SK-N-SH (cell line): Measurements from ENCODE around the gene TUBGCP6. TPM values are rescaled to one million over a fixed set of nuclear protein-coding genes. Genes with fewer than 3 reads are reported as not detected.

Experiments
- CTCF ChIA-PET: fragments of 300-600, 350-600 bp; formaldehyde crosslinking; extraction: SDS; loops from one replicate; lab custom pipeline; 2021; lab: Yijun Ruan, JAX
- POLR2A ChIA-PET: fragments of 350-600 bp; sonication (Branson Sonifier 250); formaldehyde crosslinking; extraction: SDS; loops from one replicate; lab custom pipeline; 2020; ENCODE audit warnings: antibody characterized with exemption, inconsistent platforms; lab: Yijun Ruan, JAX
- DNase-seq: peaks from one replicate; pipeline ENCODE4 v3.0.0; 2012
- H2AFZ ChIP-seq: fragments of 200-600 bp; sonication (generic); 2 replicates; pipeline ENCODE4 v1.8.1; 2016; ENCODE audit warnings: antibody characterized with exemption, mild to moderate bottlenecking, low read depth
- H3F3A ChIP-seq: fragments of 200-600 bp; sonication (generic); replicated peaks from 2 replicates; pipeline ENCODE3; 2016; ENCODE audit warnings: antibody characterized with exemption, mild to moderate bottlenecking; ENCODE audit not compliant: insufficient read depth
- H3K27ac ChIP-seq, 2 experiments: fragments of 200-500 bp in 1 of 2; fragments of 200-600 bp in 1 of 2; sonication (Bioruptor generic) in 1 of 2; sonication (generic), shearing (Covaris generic) in 1 of 2; 2 replicates each; pipeline versions ENCODE4 v1.5.1 to v1.6.1; 2014 to 2016; ENCODE audit warnings: low read depth in 2 of 2, inconsistent platforms in 1 of 2, low read length in 1 of 2, mild to moderate bottlenecking in 1 of 2, mixed read lengths in 1 of 2
- H3K27me3 ChIP-seq: fragments of 200-600 bp; sonication (generic), shearing (Covaris generic); 2 replicates; pipeline ENCODE4 v1.6.1; 2016; ENCODE audit warnings: mixed run types; ENCODE audit not compliant: insufficient read depth
- H3K36me3 ChIP-seq, 2 experiments: fragments of 200-500 bp in 1 of 2; fragments of 200-600 bp in 1 of 2; sonication (Bioruptor generic) in 1 of 2; sonication (generic) in 1 of 2; replicated peaks in 1 of 2; 2 replicates each; pipeline versions ENCODE3 to v1.5.1; 2014 to 2016; ENCODE audit warnings: low read length in 1 of 2, mild to moderate bottlenecking in 1 of 2; ENCODE audit not compliant: insufficient read depth in 2 of 2, control insufficient read depth in 1 of 2
- H3K4me1 ChIP-seq, 2 experiments: fragments of 200-500 bp in 1 of 2; fragments of 200-600 bp in 1 of 2; sonication (Bioruptor generic) in 1 of 2; sonication (generic), shearing (Covaris generic) in 1 of 2; 2 replicates each; pipeline versions ENCODE4 v1.5.1 to v1.6.1; 2014 to 2016; ENCODE audit warnings: low read depth in 1 of 2, low read length in 1 of 2, mixed run types in 1 of 2; ENCODE audit not compliant: insufficient read depth in 2 of 2, control insufficient read depth in 1 of 2
- H3K4me2 ChIP-seq: fragments of 200-600 bp; sonication (generic), shearing (Covaris generic); 2 replicates; pipeline ENCODE4 v1.6.1; 2017; ENCODE audit warnings: mixed run types
- H3K4me3 ChIP-seq, 2 experiments: fragments of 200-500 bp in 1 of 2; fragments of 200-600 bp in 1 of 2; sonication (Bioruptor generic) in 1 of 2; sonication (generic), shearing (Covaris generic) in 1 of 2; 2 replicates each; pipeline versions ENCODE4 v1.5.1 to v1.8.1; 2014 to 2016; ENCODE audit warnings: low read depth in 2 of 2, inconsistent platforms in 1 of 2, low read length in 1 of 2, mild to moderate bottlenecking in 1 of 2, mixed read lengths in 1 of 2, moderate library complexity in 1 of 2
- H3K79me2 ChIP-seq: fragments of 200-600 bp; sonication (generic); 2 replicates; pipeline ENCODE4 v1.8.1; 2017; ENCODE audit warnings: mild to moderate bottlenecking; ENCODE audit not compliant: insufficient read depth
- H3K9ac ChIP-seq: fragments of 200-600 bp; sonication (generic); 2 replicates; pipeline ENCODE4 v1.6.1; 2017; ENCODE audit warnings: mixed run types
- H3K9me2 ChIP-seq: fragments of 200-600 bp; sonication (generic); 2 replicates; pipeline ENCODE4 v1.6.1; 2017; ENCODE audit warnings: mixed run types
- H3K9me3 ChIP-seq: fragments of 200-600 bp; sonication (generic); 2 replicates; pipeline ENCODE4 v1.6.1; 2017; ENCODE audit warnings: mixed run types, mild to moderate bottlenecking, moderate library complexity
- H4K20me1 ChIP-seq: fragments of 200-600 bp; sonication (generic); 2 replicates; pipeline ENCODE4 v1.6.1; 2017; ENCODE audit warnings: mild to moderate bottlenecking, mixed run types; ENCODE audit not compliant: insufficient read depth
- ELF1 ChIP-seq: IDR thresholded peaks from 2 replicates; pipeline ENCODE4 v1.4.0; 2012
- EZH2phosphoT487 ChIP-seq: fragments of 200-600 bp; sonication (generic); IDR thresholded peaks from 2 replicates; pipeline ENCODE4 v1.6.1; 2017; ENCODE audit warnings: low read depth, mixed run types, mild to moderate bottlenecking, antibody characterized with exemption, moderate library complexity, borderline replicate concordance
- FOSL2 ChIP-seq: IDR thresholded peaks from 2 replicates; pipeline ENCODE4 v1.4.0; 2012; ENCODE audit warnings: low read depth, mild to moderate bottlenecking, moderate library complexity, borderline replicate concordance
- JUND ChIP-seq: IDR thresholded peaks from 2 replicates; pipeline ENCODE4 v1.4.0; 2012
- MXI1 ChIP-seq: IDR thresholded peaks from 2 replicates; pipeline ENCODE4 v1.6.1; 2012; ENCODE audit warnings: mild to moderate bottlenecking, low read depth, low read length, improper control_type of control experiment
- NRF1 ChIP-seq: IDR thresholded peaks from 2 replicates; pipeline ENCODE4 v1.6.1; 2012; ENCODE audit warnings: low read depth, mild to moderate bottlenecking, low read length
- POLR2AphosphoS5 ChIP-seq: IDR thresholded peaks from 2 replicates; pipeline ENCODE4 v1.6.1; 2012; ENCODE audit warnings: low read depth, low read length
- RCOR1 ChIP-seq: fragments of 150-350 bp; IDR thresholded peaks from 2 replicates; pipeline ENCODE4 v1.6.1; 2017; ENCODE audit warnings: antibody characterized with exemption, low read length
- RXRA ChIP-seq: IDR thresholded peaks from 2 replicates; pipeline ENCODE4 v1.4.0; 2012; ENCODE audit warnings: low read depth, mild to moderate bottlenecking, borderline replicate concordance
- TAF1 ChIP-seq: IDR thresholded peaks from 2 replicates; pipeline ENCODE4 v1.6.1; 2012; ENCODE audit warnings: low read depth, mild to moderate bottlenecking, low read length, moderate library complexity, borderline replicate concordance
- TEAD4 ChIP-seq: IDR thresholded peaks from 2 replicates; pipeline ENCODE4 v1.4.0; 2012; ENCODE audit warnings: mild to moderate bottlenecking, borderline replicate concordance; ENCODE audit not compliant: insufficient read depth
- WGBS: methylation state at CpG from one replicate; pipeline ENCODE4 v1.1.6; 2017; ENCODE audit warnings: low lambda C conversion rate; 5-methylcytosine and 5-hydroxymethylcytosine counted together
- polyA plus RNA-seq, 3 experiments: library from polyadenylated mRNA; depleted of rRNA; stranded (reverse); fragments of >200 nt; gene quantifications; 2 replicates each; pipeline ENCODE4 v1.2.3, GENCODE V29; 2012
- TF ChIP-seq, protein P1 (sequence below): IDR thresholded peaks from 2 replicates; pipeline ENCODE4 v1.4.0; 2012; ENCODE audit warnings: low read depth, borderline replicate concordance
- TF ChIP-seq, protein P2 (sequence below): IDR thresholded peaks from 2 replicates; pipeline ENCODE4 v1.4.0; 2012; ENCODE audit warnings: low read depth, borderline replicate concordance
- TF ChIP-seq, protein P3 (sequence below): IDR thresholded peaks from 2 replicates; pipeline ENCODE4 v1.4.0; 2012; ENCODE audit warnings: low read depth
- TF ChIP-seq, protein P4 (sequence below): IDR thresholded peaks from 2 replicates; pipeline ENCODE4 v1.6.1; 2012; ENCODE audit warnings: mild to moderate bottlenecking, low read depth, low read length, moderate library complexity
- TF ChIP-seq, protein P5 (sequence below): fragments of 200-600 bp; sonication (generic); IDR thresholded peaks from 2 replicates; pipeline ENCODE4 v1.6.1; 2017; ENCODE audit warnings: antibody characterized with exemption, mild to moderate bottlenecking, moderate library complexity

TUBGCP6 gene
- polyA plus RNA-seq, 1 of the 3 experiments (the other 2 are of a cell fraction): 40.4 TPM

DNA sequence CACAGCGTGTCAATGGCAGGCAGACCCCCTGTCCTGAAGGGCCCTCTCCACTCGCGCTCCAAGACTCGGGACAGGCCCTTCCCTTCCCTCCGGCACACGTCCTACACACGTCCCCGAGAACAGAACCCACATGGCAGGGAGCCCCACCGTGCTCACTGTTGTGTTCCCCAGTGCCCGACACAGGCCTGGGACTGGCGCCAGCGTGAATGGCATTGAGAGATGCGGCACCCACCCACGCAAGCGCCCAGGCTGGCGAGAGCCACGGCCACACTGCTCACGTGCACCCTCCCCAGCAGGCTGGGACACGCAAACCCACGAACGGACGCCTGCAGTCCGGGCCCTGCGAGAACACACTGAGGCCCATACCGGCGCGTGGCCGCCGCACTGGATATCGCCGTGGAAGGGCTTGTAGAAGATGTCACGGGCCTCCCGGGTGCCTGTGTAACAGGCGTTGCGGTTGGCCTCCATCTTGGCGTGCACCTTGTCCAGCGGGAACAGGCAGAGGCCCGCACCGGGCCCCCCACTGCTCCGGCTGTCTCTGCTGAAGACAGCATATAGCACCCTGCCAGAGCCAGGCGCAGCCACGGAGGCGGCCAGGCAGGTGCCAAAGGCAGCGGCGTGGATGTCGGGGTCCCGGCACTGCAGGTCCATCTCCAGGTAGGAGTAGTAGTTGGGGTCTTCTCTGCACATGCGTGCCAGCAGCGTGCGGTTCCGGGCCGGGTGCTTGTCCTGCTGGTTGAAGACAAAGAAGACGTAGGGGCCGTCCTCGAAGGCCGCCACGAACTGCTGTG lies 44.5 kb upstream of the TUBGCP6 start:
- CTCF ChIA-PET: interaction anchor here (1.0 to 1.5 kb wide), 3 partner anchors 13 to 15 kb away, joined by 3 to 8 read pairs (median 5); no protein-coding TSS in a partner anchor
- 98% methylated on average over 45 of the region's 57 CpGs for WGBS
- H3K36me3 ChIP-seq: peaks cover 10 to 57% of the 10 kb centered on the region in 2 experiments
- H3K9ac ChIP-seq: no peak overlapping the region
- H3K79me2 ChIP-seq: peaks cover 74% of the 10 kb centered on the region
- H3K4me2 ChIP-seq: no peak overlapping the region
- DNase-seq: no peak
- H2AFZ ChIP-seq: no peak overlapping the region
- H3K27ac ChIP-seq: no peak overlapping the region; a peak in 1 of 4 replicates
- H3K27me3 ChIP-seq: no peaks in the 10 kb centered on the region
- TF ChIP-seq, protein P1, sequence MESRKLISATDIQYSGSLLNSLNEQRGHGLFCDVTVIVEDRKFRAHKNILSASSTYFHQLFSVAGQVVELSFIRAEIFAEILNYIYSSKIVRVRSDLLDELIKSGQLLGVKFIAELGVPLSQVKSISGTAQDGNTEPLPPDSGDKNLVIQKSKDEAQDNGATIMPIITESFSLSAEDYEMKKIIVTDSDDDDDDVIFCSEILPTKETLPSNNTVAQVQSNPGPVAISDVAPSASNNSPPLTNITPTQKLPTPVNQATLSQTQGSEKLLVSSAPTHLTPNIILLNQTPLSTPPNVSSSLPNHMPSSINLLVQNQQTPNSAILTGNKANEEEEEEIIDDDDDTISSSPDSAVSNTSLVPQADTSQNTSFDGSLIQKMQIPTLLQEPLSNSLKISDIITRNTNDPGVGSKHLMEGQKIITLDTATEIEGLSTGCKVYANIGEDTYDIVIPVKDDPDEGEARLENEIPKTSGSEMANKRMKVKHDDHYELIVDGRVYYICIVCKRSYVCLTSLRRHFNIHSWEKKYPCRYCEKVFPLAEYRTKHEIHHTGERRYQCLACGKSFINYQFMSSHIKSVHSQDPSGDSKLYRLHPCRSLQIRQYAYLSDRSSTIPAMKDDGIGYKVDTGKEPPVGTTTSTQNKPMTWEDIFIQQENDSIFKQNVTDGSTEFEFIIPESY: no peak
- no peak for TF ChIP-seq EZH2phosphoT487
- no peak for TF ChIP-seq RCOR1
- TF ChIP-seq, protein P2, sequence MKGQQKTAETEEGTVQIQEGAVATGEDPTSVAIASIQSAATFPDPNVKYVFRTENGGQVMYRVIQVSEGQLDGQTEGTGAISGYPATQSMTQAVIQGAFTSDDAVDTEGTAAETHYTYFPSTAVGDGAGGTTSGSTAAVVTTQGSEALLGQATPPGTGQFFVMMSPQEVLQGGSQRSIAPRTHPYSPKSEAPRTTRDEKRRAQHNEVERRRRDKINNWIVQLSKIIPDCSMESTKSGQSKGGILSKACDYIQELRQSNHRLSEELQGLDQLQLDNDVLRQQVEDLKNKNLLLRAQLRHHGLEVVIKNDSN: no peak
- no peak for TF ChIP-seq MXI1
- TF ChIP-seq, protein P3, sequence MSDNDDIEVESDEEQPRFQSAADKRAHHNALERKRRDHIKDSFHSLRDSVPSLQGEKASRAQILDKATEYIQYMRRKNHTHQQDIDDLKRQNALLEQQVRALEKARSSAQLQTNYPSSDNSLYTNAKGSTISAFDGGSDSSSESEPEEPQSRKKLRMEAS: no peak
- TF ChIP-seq TEAD4: no peak
- no peak for TF ChIP-seq FOSL2
- no peak for TF ChIP-seq RXRA
- no peak for TF ChIP-seq ELF1
- no peak for TF ChIP-seq TAF1
- no peaks in the 10 kb centered on the region for H3K9me3 ChIP-seq
- H3K9me2 ChIP-seq: no peaks in the 10 kb centered on the region
- H4K20me1 ChIP-seq: peaks cover 87% of the 10 kb centered on the region
- POLR2A ChIA-PET: no interaction called here
- no peak overlapping the region for H3K4me3 ChIP-seq
- H3K4me1 ChIP-seq: peaks cover 6 to 21% of the 10 kb centered on the region in 2 experiments; a peak in 3 of 4 replicates
- H3F3A ChIP-seq: peaks cover 3% of the 10 kb centered on the region

DNA sequence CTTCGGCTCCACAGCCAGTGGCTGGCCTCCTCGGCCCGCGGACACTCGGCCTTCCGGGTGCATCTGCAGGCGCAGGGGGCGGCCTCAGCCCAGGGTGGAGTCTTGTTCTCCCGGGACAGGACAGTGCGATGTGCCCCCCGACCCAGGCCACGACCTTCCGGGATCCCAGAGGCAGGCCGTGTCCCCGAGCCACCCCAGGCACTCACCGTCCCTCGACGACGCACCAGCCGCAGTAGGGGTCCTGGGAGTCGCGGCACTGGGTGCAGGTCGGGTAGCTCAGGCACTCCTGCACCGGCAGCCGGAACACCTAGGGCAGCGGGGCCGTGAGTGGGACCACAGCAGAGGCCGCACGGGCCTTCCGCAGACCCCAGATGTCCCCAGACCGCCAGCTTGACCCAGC lies 42.9 kb upstream of the TUBGCP6 start:
- CTCF ChIA-PET: interaction anchor here (1.5 kb wide), 1 partner anchor 11 kb away, joined by 8 read pairs; no protein-coding TSS in a partner anchor
- POLR2A ChIA-PET: interaction anchor here (0.7 kb wide), 1 partner anchor 9 kb away, joined by 3 read pairs; no protein-coding TSS in a partner anchor
- TF ChIP-seq RCOR1 (no peak), TEAD4 (no peak), NRF1 (no peak), JUND (no peak), POLR2AphosphoS5 (no peak)
- TF ChIP-seq, protein P4, sequence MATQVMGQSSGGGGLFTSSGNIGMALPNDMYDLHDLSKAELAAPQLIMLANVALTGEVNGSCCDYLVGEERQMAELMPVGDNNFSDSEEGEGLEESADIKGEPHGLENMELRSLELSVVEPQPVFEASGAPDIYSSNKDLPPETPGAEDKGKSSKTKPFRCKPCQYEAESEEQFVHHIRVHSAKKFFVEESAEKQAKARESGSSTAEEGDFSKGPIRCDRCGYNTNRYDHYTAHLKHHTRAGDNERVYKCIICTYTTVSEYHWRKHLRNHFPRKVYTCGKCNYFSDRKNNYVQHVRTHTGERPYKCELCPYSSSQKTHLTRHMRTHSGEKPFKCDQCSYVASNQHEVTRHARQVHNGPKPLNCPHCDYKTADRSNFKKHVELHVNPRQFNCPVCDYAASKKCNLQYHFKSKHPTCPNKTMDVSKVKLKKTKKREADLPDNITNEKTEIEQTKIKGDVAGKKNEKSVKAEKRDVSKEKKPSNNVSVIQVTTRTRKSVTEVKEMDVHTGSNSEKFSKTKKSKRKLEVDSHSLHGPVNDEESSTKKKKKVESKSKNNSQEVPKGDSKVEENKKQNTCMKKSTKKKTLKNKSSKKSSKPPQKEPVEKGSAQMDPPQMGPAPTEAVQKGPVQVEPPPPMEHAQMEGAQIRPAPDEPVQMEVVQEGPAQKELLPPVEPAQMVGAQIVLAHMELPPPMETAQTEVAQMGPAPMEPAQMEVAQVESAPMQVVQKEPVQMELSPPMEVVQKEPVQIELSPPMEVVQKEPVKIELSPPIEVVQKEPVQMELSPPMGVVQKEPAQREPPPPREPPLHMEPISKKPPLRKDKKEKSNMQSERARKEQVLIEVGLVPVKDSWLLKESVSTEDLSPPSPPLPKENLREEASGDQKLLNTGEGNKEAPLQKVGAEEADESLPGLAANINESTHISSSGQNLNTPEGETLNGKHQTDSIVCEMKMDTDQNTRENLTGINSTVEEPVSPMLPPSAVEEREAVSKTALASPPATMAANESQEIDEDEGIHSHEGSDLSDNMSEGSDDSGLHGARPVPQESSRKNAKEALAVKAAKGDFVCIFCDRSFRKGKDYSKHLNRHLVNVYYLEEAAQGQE: no peak
- TF ChIP-seq, protein P5, sequence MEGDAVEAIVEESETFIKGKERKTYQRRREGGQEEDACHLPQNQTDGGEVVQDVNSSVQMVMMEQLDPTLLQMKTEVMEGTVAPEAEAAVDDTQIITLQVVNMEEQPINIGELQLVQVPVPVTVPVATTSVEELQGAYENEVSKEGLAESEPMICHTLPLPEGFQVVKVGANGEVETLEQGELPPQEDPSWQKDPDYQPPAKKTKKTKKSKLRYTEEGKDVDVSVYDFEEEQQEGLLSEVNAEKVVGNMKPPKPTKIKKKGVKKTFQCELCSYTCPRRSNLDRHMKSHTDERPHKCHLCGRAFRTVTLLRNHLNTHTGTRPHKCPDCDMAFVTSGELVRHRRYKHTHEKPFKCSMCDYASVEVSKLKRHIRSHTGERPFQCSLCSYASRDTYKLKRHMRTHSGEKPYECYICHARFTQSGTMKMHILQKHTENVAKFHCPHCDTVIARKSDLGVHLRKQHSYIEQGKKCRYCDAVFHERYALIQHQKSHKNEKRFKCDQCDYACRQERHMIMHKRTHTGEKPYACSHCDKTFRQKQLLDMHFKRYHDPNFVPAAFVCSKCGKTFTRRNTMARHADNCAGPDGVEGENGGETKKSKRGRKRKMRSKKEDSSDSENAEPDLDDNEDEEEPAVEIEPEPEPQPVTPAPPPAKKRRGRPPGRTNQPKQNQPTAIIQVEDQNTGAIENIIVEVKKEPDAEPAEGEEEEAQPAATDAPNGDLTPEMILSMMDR: no peak
- TF ChIP-seq, protein P2: no peak

More for the DNA sequence above, 42.9 kb upstream of the TUBGCP6 start:
- Histone ChIP-seq H3F3A (no peaks in the 10 kb centered on the region), H3K4me1 (peaks cover 0 to 9% of the 10 kb centered on the region in 2 experiments; a peak in 2 of 4 replicates), H3K79me2 (peaks cover 61% of the 10 kb centered on the region), H2AFZ (no peak overlapping the region), H3K36me3 (peaks cover 12 to 63% of the 10 kb centered on the region in 2 experiments), H3K4me3 (no peak overlapping the region), H3K9me3 (no peaks in the 10 kb centered on the region), H3K4me2 (no peak overlapping the region), H3K9ac (no peak overlapping the region), H3K27ac (no peak overlapping the region), H3K27me3 (no peaks in the 10 kb centered on the region), H3K9me2 (no peaks in the 10 kb centered on the region), H4K20me1 (peaks cover 71% of the 10 kb centered on the region)
- no CpG with 5 or more reads among the region's 31 CpGs for WGBS
- DNase-seq: no peak
